NCI-H526 (cell line): ENCODE results near the gene ABCC1.
"Not testable (repeated sequence)": the region's sequence is repeated elsewhere in the genome, so short reads cannot be mapped to it uniquely, and the experiment has no call there.

Source experiments
- DNase-seq, 2 experiments: peaks; one replicate each; lab custom pipeline; 2025; lab: John Stamatoyannopoulos, UW

Gene ABCC1

GRCh38 chr16:16141141-16141540 is 191.7 kb downstream of the ABCC1 start:
- DNase-seq, result no peak

GRCh38 chr16:16141784-16142396 is 192.5 kb downstream of the ABCC1 start:
- DNase-seq, result no peak

- DNase-seq, result peak in 1 of 2 experiments; percentile 20
Observed at GRCh38 chr16:16143038-16143763, 193.8 kb downstream of the ABCC1 start.

GRCh38 chr16:16143931-16144330 is 194.5 kb downstream of the ABCC1 start:
- no peak for DNase-seq

- no peak for DNase-seq
Observed at GRCh38 chr16:16144416-16144815, 195.0 kb downstream of the ABCC1 start.

GRCh38 chr16:16145286-16145685 is 195.9 kb downstream of the ABCC1 start:
- no peak for DNase-seq

GRCh38 chr16:16146380-16147315 is 197.2 kb downstream of the ABCC1 start:
- DNase-seq, result no peak

GRCh38 chr16:16147316-16147999 is 198.0 kb downstream of the ABCC1 start:
- DNase-seq, result no peak

GRCh38 chr16:16148000-16148599 is 198.7 kb downstream of the ABCC1 start:
- DNase-seq, result not testable (repeated sequence)

GRCh38 chr16:16148755-16149154 is 199.3 kb downstream of the ABCC1 start:
- DNase-seq, result no peak

- DNase-seq, result no peak
Observed at GRCh38 chr16:16149710-16150116, 200.3 kb downstream of the ABCC1 start.

GRCh38 chr16:16150117-16150877 is 200.9 kb downstream of the ABCC1 start:
- no peak for DNase-seq

GRCh38 chr16:16150878-16151152 is 201.4 kb downstream of the ABCC1 start:
- no peak for DNase-seq

- no peak for DNase-seq
Observed at GRCh38 chr16:16151315-16151714, 201.9 kb downstream of the ABCC1 start.

- DNase-seq, result not testable (repeated sequence)
Observed at GRCh38 chr16:16153000-16153399, 203.6 kb downstream of the ABCC1 start.

GRCh38 chr16:16154281-16154951 is 205.0 kb downstream of the ABCC1 start:
- DNase-seq, result no peak

- DNase-seq, result no peak
Observed at GRCh38 chr16:16155234-16155633, 205.8 kb downstream of the ABCC1 start.

GRCh38 chr16:16157166-16157565 is 207.8 kb downstream of the ABCC1 start:
- no peak for DNase-seq

GRCh38 chr16:16158082-16158658 is 208.8 kb downstream of the ABCC1 start:
- no peak for DNase-seq

- DNase-seq, result no peak
Observed at GRCh38 chr16:16158741-16159374, 209.4 kb downstream of the ABCC1 start.
